Fibroblast of lung (primary cell): ENCODE measurements around the gene MORN1.

Experiments used
- EZH2 ChIP-seq: IDR thresholded peaks from 2 replicates; pipeline ENCODE4 v1.5.1; 2012; ENCODE audit warnings: low read length, control low read depth, mild to moderate bottlenecking; ENCODE audit errors: missing control alignments
- TF ChIP-seq, protein P1 (sequence below), 2 donors: IDR thresholded peaks in 1 of 2; conservative IDR thresholded peaks in 1 of 2; 1 replicate in 1 of 2; 2 replicates in 1 of 2; pipeline ENCODE4 v1.5.1; 2011 to 2012; ENCODE audit warnings: low read length in 2 of 2, control low read depth in 1 of 2, inconsistent platforms in 1 of 2, low read depth in 1 of 2, mild to moderate bottlenecking in 1 of 2

DNA sequence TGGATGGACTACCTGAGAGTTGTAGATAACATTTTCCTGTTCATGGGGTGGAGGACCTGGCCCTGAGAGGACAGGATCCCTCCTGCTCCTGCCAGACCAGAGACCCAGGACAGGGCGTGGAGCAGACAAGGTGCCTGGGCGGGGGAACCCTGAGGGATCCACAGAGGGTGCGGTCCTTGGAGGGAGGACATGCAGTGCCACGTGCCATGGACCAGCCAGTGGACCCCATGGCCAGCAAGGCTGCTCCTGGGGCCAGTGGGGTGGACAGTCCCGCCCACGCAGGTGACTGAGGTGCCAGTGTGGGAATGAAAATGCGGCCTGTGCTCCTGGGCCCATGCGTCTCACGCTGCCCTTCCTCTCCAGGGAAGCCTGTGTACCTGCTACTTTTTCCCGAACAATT lies 3.9 kb upstream of the MORN1 start:
- TF ChIP-seq, protein P1, sequence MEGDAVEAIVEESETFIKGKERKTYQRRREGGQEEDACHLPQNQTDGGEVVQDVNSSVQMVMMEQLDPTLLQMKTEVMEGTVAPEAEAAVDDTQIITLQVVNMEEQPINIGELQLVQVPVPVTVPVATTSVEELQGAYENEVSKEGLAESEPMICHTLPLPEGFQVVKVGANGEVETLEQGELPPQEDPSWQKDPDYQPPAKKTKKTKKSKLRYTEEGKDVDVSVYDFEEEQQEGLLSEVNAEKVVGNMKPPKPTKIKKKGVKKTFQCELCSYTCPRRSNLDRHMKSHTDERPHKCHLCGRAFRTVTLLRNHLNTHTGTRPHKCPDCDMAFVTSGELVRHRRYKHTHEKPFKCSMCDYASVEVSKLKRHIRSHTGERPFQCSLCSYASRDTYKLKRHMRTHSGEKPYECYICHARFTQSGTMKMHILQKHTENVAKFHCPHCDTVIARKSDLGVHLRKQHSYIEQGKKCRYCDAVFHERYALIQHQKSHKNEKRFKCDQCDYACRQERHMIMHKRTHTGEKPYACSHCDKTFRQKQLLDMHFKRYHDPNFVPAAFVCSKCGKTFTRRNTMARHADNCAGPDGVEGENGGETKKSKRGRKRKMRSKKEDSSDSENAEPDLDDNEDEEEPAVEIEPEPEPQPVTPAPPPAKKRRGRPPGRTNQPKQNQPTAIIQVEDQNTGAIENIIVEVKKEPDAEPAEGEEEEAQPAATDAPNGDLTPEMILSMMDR (conservative IDR thresholded peaks at IDR 0.05 in 1 of 2, IDR thresholded peaks at IDR 0.05 in 1 of 2; ENCODE audit: low read depth in 1 of 2, low read length in 2 of 2): no peak
- TF ChIP-seq EZH2: no peak
